Effector memory CD4-positive, alpha-beta T cell (primary cell): Measurements from ENCODE around the gene AP1AR.
"Not testable (repeated sequence)": the region's sequence is repeated elsewhere in the genome, so short reads cannot be mapped to it uniquely, and the experiment has no call there.

Experiments used
- DNase-seq, 3 donors: peaks; one replicate each; pipeline ENCODE4 v3.0.0-alpha.2; 2020
- H3K27ac ChIP-seq: 2 replicates; pipeline ENCODE4 v1.7.0; 2013; ENCODE audit warnings: mild to moderate bottlenecking, low read length, moderate library complexity; ENCODE audit not compliant: insufficient read depth, poor library complexity, severe bottlenecking
- H3K27me3 ChIP-seq: replicated peaks from 2 replicates; pipeline ENCODE4 v1.7.0; 2013; ENCODE audit warnings: mild to moderate bottlenecking, low read length; ENCODE audit not compliant: insufficient read depth, control insufficient read depth, poor library complexity, severe bottlenecking
- H3K36me3 ChIP-seq: 2 replicates; pipeline ENCODE4 v1.7.0; 2013; ENCODE audit warnings: mild to moderate bottlenecking, low read length, moderate library complexity; ENCODE audit not compliant: control insufficient read depth, insufficient read depth
- H3K4me1 ChIP-seq: 2 replicates; pipeline ENCODE4 v1.7.0; 2013; ENCODE audit warnings: low read length, mild to moderate bottlenecking; ENCODE audit not compliant: control insufficient read depth, insufficient read depth, poor library complexity, severe bottlenecking
- H3K4me3 ChIP-seq: 2 replicates; pipeline ENCODE4 v1.7.0; 2013; ENCODE audit warnings: low read length, low read depth, mild to moderate bottlenecking; ENCODE audit not compliant: insufficient read depth, poor library complexity, severe bottlenecking
- H3K9me3 ChIP-seq: 2 replicates; pipeline ENCODE4 v1.7.0; 2013; ENCODE audit warnings: mild to moderate bottlenecking, low read length, moderate library complexity; ENCODE audit not compliant: control insufficient read depth

Gene AP1AR

GRCh38 chr4:112199041-112199440, 32.5 kb upstream of the AP1AR start:
- no peak for DNase-seq
- H3K9me3 ChIP-seq = no peaks in the 10 kb centered on the region
- no peaks in the 10 kb centered on the region for H3K4me1 ChIP-seq
- no peak overlapping the region for H3K27ac ChIP-seq
- no peaks in the 10 kb centered on the region for H3K27me3 ChIP-seq
- no peaks in the 10 kb centered on the region for H3K36me3 ChIP-seq
- H3K4me3 ChIP-seq = no peak overlapping the region

- Histone ChIP-seq H3K27me3 (no peaks in the 10 kb centered on the region), H3K27ac (no peak overlapping the region), H3K4me1 (no peaks in the 10 kb centered on the region), H3K9me3 (no peaks in the 10 kb centered on the region), H3K4me3 (no peak overlapping the region), H3K36me3 (no peaks in the 10 kb centered on the region)
- no peak for DNase-seq
Measured at GRCh38 chr4:112201915-112202505, 29.6 kb upstream of the AP1AR start.

- Histone ChIP-seq H3K4me3 (no peak overlapping the region), H3K27me3 (no peaks in the 10 kb centered on the region), H3K27ac (no peak overlapping the region), H3K36me3 (no peaks in the 10 kb centered on the region), H3K9me3 (no peaks in the 10 kb centered on the region), H3K4me1 (no peaks in the 10 kb centered on the region)
- no peak for DNase-seq
Measured at GRCh38 chr4:112203593-112203992, 28.0 kb upstream of the AP1AR start.

- no peak for DNase-seq
- no peaks in the 10 kb centered on the region for H3K36me3 ChIP-seq
- no peak overlapping the region for H3K27ac ChIP-seq
- H3K4me3 ChIP-seq = no peak overlapping the region
- H3K4me1 ChIP-seq = no peaks in the 10 kb centered on the region
- H3K9me3 ChIP-seq = no peaks in the 10 kb centered on the region
- no peaks in the 10 kb centered on the region for H3K27me3 ChIP-seq
Measured at GRCh38 chr4:112206431-112206830, 25.2 kb upstream of the AP1AR start.

- not testable (repeated sequence) for H3K36me3 ChIP-seq, H3K9me3 ChIP-seq, H3K27me3 ChIP-seq, H3K4me3 ChIP-seq, H3K27ac ChIP-seq, DNase-seq, H3K4me1 ChIP-seq
Measured at GRCh38 chr4:112208137-112209095, 23.2 kb upstream of the AP1AR start.

GRCh38 chr4:112210777-112211176, 20.8 kb upstream of the AP1AR start:
- Histone ChIP-seq H3K4me1 (no peaks in the 10 kb centered on the region), H3K27ac (no peak overlapping the region), H3K9me3 (no peaks in the 10 kb centered on the region), H3K27me3 (no peaks in the 10 kb centered on the region), H3K4me3 (no peak overlapping the region), H3K36me3 (no peaks in the 10 kb centered on the region)
- DNase-seq = no peak

GRCh38 chr4:112213091-112213490, 18.5 kb upstream of the AP1AR start:
- Histone ChIP-seq H3K27me3 (no peaks in the 10 kb centered on the region), H3K9me3 (no peaks in the 10 kb centered on the region), H3K36me3 (no peaks in the 10 kb centered on the region), H3K4me1 (no peaks in the 10 kb centered on the region), H3K27ac (no peak overlapping the region), H3K4me3 (no peak overlapping the region)
- DNase-seq = no peak

- H3K9me3 ChIP-seq = no peaks in the 10 kb centered on the region
- H3K27me3 ChIP-seq = no peaks in the 10 kb centered on the region
- no peaks in the 10 kb centered on the region for H3K36me3 ChIP-seq
- no peak overlapping the region for H3K27ac ChIP-seq
- no peak overlapping the region for H3K4me3 ChIP-seq
- H3K4me1 ChIP-seq = no peaks in the 10 kb centered on the region
- no peak for DNase-seq
Measured at GRCh38 chr4:112213856-112214255, 17.7 kb upstream of the AP1AR start.

GRCh38 chr4:112214390-112215264, 17.0 kb upstream of the AP1AR start:
- DNase-seq = no peak
- Histone ChIP-seq H3K27me3 (no peaks in the 10 kb centered on the region), H3K27ac (no peak overlapping the region), H3K36me3 (no peaks in the 10 kb centered on the region), H3K9me3 (no peaks in the 10 kb centered on the region), H3K4me3 (no peak overlapping the region), H3K4me1 (no peaks in the 10 kb centered on the region)
